ENCODE data around the gene PTK7. TPM values are rescaled to one million over a fixed set of nuclear protein-coding genes. Genes with fewer than 3 reads are reported as not detected.

Gene PTK7
- total and polyA plus RNA-seq, 2 of the 8 experiments (the other 6 are each of a cell fraction or from before 2014, with no cell fraction given), result 110 to 138 TPM

DNA sequence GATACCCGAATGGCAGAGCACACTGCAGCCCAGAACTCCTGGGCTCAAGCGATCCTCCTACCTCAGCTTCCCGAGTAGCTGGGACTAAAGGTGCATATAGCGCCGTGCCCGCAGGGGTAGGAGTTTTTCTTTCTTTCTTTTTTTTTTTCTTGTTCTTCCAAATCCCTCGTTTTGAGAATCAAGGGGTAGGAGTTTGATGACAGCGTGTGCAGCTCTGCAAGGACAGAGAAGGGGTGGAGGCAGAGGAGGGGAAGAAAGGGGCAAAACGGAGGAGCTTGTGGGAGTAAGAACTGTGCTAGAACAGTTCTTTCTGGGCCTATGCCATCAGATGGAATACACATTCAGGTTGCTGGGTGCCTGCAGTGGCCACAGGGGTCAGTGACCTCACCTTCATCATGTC, 39.4 kb upstream of the PTK7 start (continued):
- TF ChIP-seq RNF2 (IDR thresholded peaks at IDR 0.05; ENCODE audit: borderline replicate concordance, low read depth, low read length, missing control alignments, poor library complexity, severe bottlenecking) (no peak), CHD2 (IDR thresholded peaks at IDR 0.05; ENCODE audit: low read length) (no peak)
